G401 (cell line): ENCODE measurements around the gene SPATA46. TPM values are rescaled to one million over a fixed set of nuclear protein-coding genes. Genes with fewer than 3 reads are reported as not detected.
"Not testable (repeated sequence)": the region's sequence is repeated elsewhere in the genome, so short reads cannot be mapped to it uniquely, and the experiment has no call there.

ENCODE experiments used
- DNase-seq: peaks from one replicate; pipeline ENCODE4 v3.0.0-alpha.2; 2015; ENCODE audit warnings: low spot score
- in situ Hi-C: cut with HindIII; loops from 2 replicates; pipeline ENCODE4 v1.10.0; 2016; ENCODE audit warnings: low sequenced_read_pairs, mixed read lengths
- total RNA-seq: library from RNA; depleted of rRNA; stranded (reverse); fragments of >200 nt; shearing (Covaris generic); gene quantifications from 2 replicates; pipeline ENCODE4 v1.2.3, GENCODE V29; 2014; rRNA removed

Gene SPATA46, protein sequence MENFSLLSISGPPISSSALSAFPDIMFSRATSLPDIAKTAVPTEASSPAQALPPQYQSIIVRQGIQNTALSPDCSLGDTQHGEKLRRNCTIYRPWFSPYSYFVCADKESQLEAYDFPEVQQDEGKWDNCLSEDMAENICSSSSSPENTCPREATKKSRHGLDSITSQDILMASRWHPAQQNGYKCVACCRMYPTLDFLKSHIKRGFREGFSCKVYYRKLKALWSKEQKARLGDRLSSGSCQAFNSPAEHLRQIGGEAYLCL
- not detected in 2 replicates for total RNA-seq

DNA sequence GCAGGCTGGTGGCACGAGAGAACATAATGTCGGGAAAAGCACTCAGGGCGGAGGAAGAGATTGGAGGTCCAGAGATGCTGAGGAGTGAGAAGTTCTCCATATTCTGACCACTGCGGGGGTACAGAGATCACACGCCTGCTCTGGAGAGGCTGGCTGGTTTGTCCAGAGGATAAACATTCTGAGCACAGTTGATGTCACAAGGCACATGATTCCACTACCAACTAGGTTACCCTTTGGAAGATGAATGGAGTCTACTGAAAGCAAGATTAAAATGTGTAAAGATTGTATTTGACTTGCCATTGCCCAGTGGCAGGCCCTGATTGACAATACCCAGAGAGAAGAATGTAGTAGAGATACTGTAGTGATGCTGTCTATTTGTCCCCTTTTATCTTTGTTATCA, at the start of gene SPATA46:
SPATA46 (minus strand) TSS at position 164 of the 400 bp plus-strand sequence; CDS start at position 100, 64 bp downstream.
- in situ Hi-C loops = no loop called here
- DNase-seq = no peak

DNA sequence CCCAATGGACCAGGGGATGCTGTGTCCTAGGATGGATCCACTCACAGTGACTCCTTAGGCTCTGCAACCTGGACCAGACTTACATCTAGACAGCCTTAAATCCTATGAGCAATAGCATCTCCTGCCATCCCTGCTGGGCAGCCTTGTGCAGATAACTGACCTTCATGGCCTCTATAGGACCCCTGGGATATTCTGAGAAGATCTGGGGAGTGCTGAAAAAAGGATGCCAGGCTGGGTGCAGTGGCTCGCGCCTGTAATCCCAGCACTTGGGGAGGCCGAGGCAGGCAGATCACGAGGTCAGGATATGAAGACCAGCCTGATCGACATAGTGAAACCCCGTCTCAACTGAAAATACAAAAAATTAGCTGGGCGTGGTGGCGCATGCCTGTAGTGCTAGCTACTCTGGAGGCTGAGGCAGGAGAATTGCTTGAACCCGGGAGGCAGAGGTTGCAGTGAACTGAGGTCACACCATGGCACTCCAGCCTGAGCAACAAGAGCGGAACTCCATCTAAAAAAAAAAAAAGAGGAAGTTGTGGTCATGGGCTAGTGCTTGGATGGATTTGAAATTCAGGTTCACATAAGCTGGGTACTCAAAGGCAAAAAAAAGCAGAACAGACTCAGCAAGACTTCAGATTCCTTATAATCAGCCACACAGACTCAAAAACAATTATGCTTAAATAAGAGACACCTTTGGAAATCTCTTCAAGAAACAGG, 46.2 kb upstream of the SPATA46 start:
- no peak for DNase-seq
- in situ Hi-C loops = no loop called here

DNA sequence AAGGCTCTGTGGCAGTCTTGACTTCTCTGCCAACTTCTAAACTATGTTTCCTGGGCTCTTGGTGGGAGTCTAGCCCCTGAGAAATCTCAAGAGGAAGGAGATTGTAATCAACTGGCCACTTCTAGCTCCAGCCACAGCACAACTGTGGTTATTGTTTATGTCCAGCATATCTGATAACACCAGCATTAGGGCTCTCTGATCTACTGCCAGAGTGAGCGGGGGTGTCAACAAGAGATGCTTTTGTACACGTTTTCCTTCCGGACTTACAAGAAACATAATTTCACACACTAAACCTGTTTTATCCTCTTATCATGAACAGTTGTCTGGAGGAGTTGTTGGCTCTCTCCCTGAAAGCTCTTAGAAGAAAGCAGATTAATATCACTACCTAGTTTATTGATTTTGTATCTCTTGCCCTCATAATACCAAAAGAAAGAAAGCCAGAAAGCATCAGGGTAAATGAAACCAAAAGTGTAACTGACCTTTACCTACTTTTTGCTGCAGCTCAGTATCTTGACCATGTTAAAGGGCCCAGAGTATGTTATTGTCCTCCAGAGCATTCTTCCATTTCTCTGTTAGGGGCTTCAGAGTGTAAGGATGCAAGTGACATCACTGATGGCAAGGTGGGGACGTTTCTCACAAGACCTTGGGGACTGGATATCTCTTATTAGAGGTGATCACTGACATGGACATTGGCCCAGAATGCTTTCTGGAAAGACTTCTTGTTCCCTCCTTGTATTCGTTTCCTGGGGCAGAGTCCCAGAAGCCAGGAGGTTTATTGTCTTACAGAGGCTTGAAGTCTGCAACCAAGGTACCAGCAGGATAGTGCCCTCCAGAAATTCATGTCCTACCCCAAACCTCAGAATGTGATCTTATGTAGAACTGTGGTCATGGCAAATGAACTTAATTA, 44.9 kb upstream of the SPATA46 start:
- in situ Hi-C loops = no loop called here
- DNase-seq = no peak

DNA sequence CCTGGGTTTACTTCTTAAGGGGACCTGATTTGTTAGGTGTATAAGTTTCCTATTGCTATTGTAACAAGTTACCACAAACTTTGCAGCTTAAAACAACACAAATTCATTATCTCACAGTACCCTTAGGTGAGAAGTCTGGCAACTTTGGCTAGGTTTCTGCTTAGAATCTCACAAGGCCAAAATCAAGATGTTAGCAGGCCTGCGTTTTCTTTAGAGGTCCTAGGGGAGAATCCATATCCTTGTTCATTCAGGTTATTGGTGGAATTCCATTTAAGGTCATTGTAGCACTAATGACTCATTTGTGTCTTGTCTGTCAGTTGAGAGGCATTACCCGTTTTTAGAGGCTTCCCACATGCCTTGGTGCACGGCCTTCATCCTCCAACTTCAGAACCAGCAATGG, 43.5 kb upstream of the SPATA46 start:
- in situ Hi-C loops = no loop called here
- no peak for DNase-seq

- in situ Hi-C loops, DNase-seq: not testable (repeated sequence)
Measured at GRCh38 chr1:162419450-162419931, 42.8 kb upstream of the SPATA46 start.

DNA sequence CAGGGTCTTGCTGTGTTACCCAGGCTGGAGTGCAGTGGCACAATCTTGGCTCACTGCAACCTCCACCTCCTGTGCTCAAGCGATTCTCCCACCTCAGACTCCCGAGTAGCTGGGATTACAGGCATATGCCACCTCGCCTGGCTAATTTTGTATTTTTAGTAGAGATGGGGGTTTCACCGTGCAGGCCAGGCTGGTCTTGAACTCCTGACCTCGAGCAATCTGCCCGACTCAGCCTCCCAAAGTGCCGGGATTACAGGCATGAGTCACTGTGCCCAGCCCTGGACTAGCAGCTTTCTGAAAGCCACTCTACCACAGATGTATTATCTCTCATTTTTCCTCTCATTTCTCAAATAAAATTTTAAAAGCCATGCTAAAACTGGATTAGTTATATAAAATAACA, 41.9 kb upstream of the SPATA46 start:
- in situ Hi-C loops = not testable (repeated sequence)

GRCh38 chr1:162417650-162418049, 41.0 kb upstream of the SPATA46 start:
- no peak for DNase-seq
- in situ Hi-C loops = no loop called here

More for the DNA sequence above, 41.9 kb upstream of the SPATA46 start:
- DNase-seq = not testable (repeated sequence)

DNA sequence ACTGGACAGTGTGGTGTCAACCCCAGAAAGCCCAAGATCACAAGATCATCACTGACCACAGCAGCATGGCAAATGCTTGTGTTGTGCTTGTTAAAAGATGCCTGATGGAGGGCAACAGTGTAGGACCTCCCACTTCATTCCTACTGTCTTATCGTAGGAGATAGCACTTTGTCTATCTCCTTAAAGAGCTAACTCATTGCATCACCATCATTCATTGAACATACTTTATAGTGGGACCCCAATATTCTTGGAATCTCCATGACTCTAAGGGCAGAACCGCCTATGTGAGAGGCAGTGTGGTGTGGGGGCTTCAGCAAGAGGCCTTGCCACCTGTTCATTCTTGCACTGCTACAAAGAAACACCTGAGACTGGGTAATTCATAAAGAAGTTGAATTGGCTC, 40.3 kb upstream of the SPATA46 start:
- DNase-seq = no peak
- in situ Hi-C loops = no loop called here

DNA sequence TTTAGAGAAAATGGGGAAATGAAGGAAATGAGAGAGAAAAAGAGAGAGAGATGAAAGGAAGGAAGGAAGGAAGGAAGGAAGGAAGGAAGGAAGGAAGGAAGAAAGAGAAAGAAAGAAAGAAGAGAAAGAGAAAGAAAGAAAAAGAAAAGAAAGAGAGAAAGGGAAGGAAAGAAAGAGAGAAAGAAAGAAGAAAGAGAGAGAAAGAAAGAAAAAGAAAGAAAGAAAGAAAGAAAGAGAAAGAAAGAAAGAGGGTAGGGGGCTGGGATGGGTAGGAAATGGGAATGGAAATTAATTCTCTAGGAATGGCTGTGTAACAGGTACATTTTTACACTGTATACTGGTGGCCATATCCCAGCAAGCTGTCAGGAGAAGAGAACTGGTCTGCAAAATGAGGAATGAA, 39.6 kb upstream of the SPATA46 start:
- in situ Hi-C loops = no loop called here
- no peak for DNase-seq

GRCh38 chr1:162412002-162412401, 35.3 kb upstream of the SPATA46 start, which contains the start of gene SH2D1B:
Gene SH2D1B (minus strand): TSS chr1:162412136. CDS start chr1:162412016, 120 bp downstream.
- in situ Hi-C loops = no loop called here
- DNase-seq = no peak

DNA sequence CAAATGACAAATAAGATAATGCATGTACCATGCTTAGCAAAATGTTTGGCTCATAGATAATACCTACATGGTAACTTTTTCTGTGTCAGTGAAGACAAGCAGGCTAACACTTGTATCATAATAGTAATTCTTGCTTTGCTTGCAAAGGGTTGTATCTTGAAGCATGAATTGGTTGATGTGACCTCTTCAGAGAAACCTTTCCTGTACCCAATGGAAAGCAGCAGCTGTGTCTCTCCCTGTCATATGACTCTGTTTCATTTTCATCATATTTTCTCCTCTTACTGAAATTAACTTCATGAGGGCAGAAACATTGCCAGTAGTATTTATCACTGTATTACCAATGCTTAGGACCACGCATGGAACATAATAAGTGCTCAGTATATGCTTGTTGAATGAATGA, 30.9 kb upstream of the SPATA46 start:
- in situ Hi-C loops = no loop called here

GRCh38 chr1:162406811-162407210, 30.2 kb upstream of the SPATA46 start:
- in situ Hi-C loops = no loop called here
- DNase-seq = no peak

More for the DNA sequence above, 30.9 kb upstream of the SPATA46 start:
- DNase-seq = no peak

- no peak for DNase-seq
- in situ Hi-C loops = no loop called here
Measured at GRCh38 chr1:162405800-162406199, 29.1 kb upstream of the SPATA46 start.

- DNase-seq = no peak
- in situ Hi-C loops = no loop called here
Measured at GRCh38 chr1:162404550-162405160, 28.0 kb upstream of the SPATA46 start.

- no peak for DNase-seq
- in situ Hi-C loops = no loop called here
Measured at GRCh38 chr1:162400790-162401355, 24.2 kb upstream of the SPATA46 start.

DNA sequence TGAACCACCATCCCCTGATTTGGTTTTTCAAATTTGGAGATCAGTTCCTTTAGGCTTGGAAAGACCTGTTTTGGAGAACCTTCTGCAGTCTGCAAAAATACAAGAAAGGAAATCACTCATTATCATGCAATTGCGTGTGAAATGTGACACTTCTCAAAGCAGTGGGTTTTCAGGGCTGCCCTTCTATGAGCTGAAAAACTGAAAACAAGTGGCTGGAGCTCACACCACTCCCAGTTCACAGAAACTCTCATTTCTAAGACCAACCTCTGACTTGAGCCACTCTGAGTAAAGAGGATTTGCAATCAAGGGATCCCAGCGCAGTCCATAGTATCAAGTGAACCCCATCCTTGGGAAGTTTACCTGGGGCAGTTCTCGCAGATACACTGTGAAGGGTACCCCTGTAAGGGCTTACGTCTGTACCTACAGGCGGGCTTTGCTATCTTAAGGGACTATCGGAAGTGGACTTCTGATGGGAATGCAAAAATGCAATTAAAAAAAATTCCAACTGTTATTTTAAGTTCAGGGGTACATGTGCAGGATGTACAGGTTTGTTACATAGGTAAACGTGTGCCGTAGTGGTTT, 22.4 kb upstream of the SPATA46 start:
- in situ Hi-C loops = no loop called here
- no peak for DNase-seq

- in situ Hi-C loops = no loop called here
- DNase-seq = no peak
Measured at GRCh38 chr1:162397943-162398560, 21.4 kb upstream of the SPATA46 start.

DNA sequence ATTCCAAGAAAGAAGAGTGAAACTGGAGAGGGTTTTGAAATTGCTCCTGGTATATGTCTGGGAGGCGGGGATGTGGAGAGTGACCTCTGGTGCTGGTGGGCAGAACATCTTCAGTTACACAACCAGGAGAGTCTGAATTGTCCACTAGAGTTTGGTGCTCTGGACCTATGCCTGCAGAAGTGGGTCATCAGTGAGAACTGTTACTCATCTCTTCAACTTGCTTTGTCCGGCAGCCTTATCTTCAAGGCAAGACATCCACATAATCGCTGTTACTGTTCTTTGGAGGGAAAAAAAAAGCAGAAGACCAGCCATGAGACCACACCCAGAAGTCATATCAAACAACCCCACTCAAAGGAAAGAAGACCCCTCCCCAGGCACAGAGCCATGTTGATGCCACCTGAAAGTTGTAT, 20.4 kb upstream of the SPATA46 start:
- DNase-seq = no peak
- in situ Hi-C loops = no loop called here
